ENCODE data around the gene ST6GALNAC2.
"Not testable (repeated sequence)": the region's sequence is repeated elsewhere in the genome, so short reads cannot be mapped to it uniquely, and the experiment has no call there.

The ST6GALNAC2 gene

DNA sequence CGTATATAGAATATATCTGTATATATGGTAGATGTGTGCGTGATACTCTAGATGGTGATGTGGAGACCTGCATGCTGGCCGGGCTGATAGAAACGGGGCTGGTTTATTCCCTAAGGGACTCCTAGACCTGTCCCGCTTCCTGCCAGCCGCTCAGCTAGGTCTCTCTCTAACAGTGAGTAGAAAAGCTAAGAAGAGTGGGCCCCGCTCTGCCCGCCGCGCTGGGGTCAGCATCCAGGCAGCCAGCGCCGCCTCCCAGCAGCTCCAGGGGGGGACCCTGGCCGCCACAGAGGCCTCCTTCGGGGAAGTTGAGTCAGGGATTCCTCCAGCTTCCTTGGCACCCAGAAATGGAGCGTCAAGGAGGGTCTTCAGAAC, 57.5 kb downstream of the ST6GALNAC2 start:
- Histone ChIP-seq H3K9ac (no peak overlapping the region), H3K27me3 (ENCODE audit: insufficient read depth, low read depth) (peaks cover 37% of the 10 kb centered on the region; the same call in 1 of the 2 replicates), H3K36me3 (ENCODE audit: insufficient read depth) (no peaks in the 10 kb centered on the region), H3K79me2 (ENCODE audit: insufficient read depth, low read depth) (no peaks in the 10 kb centered on the region), H3K4me3 (IDR thresholded peaks at IDR 0.05; ENCODE audit: insufficient read depth, low read depth, low read length) (no peak overlapping the region), H3K4me2 (no peak overlapping the region), H2AFZ (ENCODE audit: low read depth) (no peak overlapping the region), H3K27ac (no peak overlapping the region), H3K4me1 (ENCODE audit: low read depth, poor library complexity, severe bottlenecking) (peaks cover 4% of the 10 kb centered on the region), H4K20me1 (ENCODE audit: insufficient read depth) (no peaks in the 10 kb centered on the region)
- TF ChIP-seq, protein P1, sequence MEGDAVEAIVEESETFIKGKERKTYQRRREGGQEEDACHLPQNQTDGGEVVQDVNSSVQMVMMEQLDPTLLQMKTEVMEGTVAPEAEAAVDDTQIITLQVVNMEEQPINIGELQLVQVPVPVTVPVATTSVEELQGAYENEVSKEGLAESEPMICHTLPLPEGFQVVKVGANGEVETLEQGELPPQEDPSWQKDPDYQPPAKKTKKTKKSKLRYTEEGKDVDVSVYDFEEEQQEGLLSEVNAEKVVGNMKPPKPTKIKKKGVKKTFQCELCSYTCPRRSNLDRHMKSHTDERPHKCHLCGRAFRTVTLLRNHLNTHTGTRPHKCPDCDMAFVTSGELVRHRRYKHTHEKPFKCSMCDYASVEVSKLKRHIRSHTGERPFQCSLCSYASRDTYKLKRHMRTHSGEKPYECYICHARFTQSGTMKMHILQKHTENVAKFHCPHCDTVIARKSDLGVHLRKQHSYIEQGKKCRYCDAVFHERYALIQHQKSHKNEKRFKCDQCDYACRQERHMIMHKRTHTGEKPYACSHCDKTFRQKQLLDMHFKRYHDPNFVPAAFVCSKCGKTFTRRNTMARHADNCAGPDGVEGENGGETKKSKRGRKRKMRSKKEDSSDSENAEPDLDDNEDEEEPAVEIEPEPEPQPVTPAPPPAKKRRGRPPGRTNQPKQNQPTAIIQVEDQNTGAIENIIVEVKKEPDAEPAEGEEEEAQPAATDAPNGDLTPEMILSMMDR (conservative IDR thresholded peaks at IDR 0.05; ENCODE audit: low read depth, low read length) = no peak

DNA sequence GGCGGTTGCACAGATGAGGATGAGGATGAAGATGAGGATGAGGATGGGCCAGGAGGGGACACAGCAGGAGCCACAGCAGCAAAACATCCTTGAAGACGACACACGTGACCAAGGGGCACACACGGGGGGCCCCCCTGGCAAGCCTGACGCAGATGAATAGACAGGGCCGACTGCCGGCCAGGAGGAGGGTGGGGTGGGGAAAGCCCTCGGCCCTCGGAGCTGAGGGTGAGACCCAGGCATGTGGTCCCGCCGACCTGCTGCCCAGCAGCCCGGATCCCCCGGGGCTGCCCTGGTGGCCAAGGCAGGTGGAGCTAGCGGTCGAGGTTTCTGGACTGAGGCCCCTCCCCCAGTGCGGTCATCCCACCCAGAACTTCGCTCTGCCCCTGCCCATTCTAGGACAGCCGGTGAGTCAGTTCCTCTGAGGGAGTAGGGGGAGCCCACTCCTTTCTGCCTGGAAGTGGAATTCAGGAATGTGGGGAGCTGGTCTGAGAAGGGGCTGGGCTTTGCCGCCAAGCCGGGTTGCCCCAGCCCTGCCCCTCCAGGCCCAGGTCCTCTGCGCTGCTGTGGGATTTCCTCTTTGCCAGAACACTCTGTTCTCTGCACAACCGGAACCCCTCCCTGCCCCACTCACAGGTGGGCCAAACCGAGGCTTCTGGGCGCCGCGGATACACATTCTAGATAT, 58.1 kb downstream of the ST6GALNAC2 start:
- Histone ChIP-seq H3K36me3 (ENCODE audit: insufficient read depth) (no peaks in the 10 kb centered on the region), H2AFZ (ENCODE audit: low read depth) (no peak overlapping the region), H3K27ac (no peak overlapping the region), H3K4me1 (ENCODE audit: low read depth, poor library complexity, severe bottlenecking) (peaks cover 4% of the 10 kb centered on the region), H3K4me3 (IDR thresholded peaks at IDR 0.05; ENCODE audit: insufficient read depth, low read depth, low read length) (no peak overlapping the region), H3K4me2 (no peak overlapping the region), H3K79me2 (ENCODE audit: insufficient read depth, low read depth) (no peaks in the 10 kb centered on the region), H3K27me3 (ENCODE audit: insufficient read depth, low read depth) (peaks cover 40% of the 10 kb centered on the region; the same call in 1 of the 2 replicates), H3K9ac (no peak overlapping the region), H4K20me1 (ENCODE audit: insufficient read depth) (no peaks in the 10 kb centered on the region)
- TF ChIP-seq, protein P1 (conservative IDR thresholded peaks at IDR 0.05; ENCODE audit: low read depth, low read length) = no peak

DNA sequence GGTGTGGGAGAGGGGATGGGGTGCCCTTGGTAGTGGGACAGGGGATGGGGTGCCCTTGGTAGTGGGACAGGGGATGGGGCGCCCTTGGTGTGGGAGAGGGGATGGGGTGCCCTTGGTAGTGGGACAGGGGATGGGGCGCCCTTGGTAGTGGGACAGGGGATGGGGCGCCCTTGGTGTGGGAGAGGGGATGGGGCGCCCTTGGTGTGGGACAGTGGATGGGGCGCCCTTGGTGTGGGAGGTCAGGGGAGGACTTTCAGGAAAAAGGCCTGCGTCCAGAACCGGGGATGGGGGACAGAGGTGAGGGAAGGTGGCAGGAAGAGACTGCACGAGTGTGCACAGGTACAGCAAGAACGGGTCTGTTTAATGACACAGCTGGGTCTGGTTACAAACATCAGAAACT, 58.6 kb downstream of the ST6GALNAC2 start:
- H3K9ac ChIP-seq; H3K4me1 ChIP-seq (ENCODE audit: low read depth, poor library complexity, severe bottlenecking); H3K27ac ChIP-seq; H3K4me3 ChIP-seq (IDR thresholded peaks at IDR 0.05; ENCODE audit: insufficient read depth, low read depth, low read length); H2AFZ ChIP-seq (ENCODE audit: low read depth); H4K20me1 ChIP-seq (ENCODE audit: insufficient read depth); H3K79me2 ChIP-seq (ENCODE audit: insufficient read depth, low read depth); H3K36me3 ChIP-seq (ENCODE audit: insufficient read depth); H3K4me2 ChIP-seq: not testable (repeated sequence)
- H3K27me3 ChIP-seq (ENCODE audit: insufficient read depth, low read depth) = peaks cover 42% of the 10 kb centered on the region; the same call in 1 of the 2 replicates

DNA sequence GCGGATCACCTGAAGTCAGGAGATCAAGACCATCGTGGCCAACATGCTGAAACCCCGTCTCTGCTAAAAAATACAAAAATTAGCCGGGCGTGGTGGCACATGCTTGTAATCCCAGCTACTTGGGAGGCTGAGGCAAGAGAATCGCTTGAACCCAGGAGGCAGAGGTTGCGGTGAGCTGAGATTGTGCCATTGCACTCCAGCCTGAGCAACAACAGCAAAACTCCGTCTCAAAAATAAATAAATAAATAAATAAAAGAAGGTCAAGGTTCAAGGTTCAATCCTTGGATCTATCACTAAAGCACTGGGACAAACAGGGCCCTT, 60.2 kb downstream of the ST6GALNAC2 start:
- H3K27ac ChIP-seq; H3K4me1 ChIP-seq (ENCODE audit: low read depth, poor library complexity, severe bottlenecking); H3K4me3 ChIP-seq (IDR thresholded peaks at IDR 0.05; ENCODE audit: insufficient read depth, low read depth, low read length); H3K36me3 ChIP-seq (ENCODE audit: insufficient read depth); H3K79me2 ChIP-seq (ENCODE audit: insufficient read depth, low read depth); H3K9ac ChIP-seq; H3K4me2 ChIP-seq; H2AFZ ChIP-seq (ENCODE audit: low read depth); H4K20me1 ChIP-seq (ENCODE audit: insufficient read depth): not testable (repeated sequence)
- peaks cover 55% of the 10 kb centered on the region for H3K27me3 ChIP-seq (ENCODE audit: insufficient read depth, low read depth)

DNA sequence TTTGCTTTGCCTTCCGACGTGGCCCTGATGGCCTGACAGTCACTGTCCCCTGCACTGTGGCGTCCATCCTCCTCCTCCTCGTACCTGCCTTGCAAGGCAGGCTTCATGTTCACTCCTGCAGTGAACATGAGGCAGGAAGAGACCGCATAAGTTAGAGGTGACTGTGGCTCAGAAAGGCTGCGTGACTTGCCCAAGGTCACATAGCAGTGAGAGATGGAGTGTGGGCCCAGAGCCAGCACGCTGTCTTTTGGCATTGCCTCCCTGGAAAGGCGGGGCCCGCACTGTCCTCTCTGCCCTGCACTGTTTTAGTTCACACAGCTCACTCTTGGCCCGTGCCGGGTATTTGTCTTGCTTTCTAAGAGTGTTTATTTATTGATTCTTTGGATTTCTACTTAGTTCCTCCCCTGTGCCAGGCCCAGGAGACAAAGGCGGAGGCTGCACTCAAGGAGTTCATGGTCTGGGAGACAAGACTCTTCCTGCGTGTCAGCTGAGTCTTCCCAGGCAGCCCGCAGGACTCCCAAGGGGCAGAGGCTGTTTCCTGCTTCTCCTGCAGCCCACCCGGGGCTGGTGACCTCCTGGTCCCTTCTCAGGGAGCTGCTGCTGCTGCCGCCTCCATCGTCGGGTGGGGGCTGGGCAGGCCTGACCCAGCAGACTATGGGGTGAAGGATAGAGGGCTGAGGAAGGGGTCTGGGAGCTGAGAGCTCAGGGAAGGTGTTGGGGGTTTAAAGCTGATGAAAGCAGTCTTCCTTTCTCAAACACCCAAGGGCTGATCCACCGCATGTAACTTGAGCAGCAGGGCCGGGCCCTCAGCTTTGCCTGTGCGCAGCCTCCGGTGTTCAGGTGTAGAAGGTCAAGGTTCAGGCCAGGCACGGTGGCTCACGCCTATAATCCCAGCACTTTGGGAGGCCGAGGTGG, 60.8 kb downstream of the ST6GALNAC2 start:
- Histone ChIP-seq H3K27me3 (ENCODE audit: insufficient read depth, low read depth) (peaks cover 55% of the 10 kb centered on the region), H3K4me2 (no peak overlapping the region), H3K4me3 (IDR thresholded peaks at IDR 0.05; ENCODE audit: insufficient read depth, low read depth, low read length) (no peak overlapping the region), H4K20me1 (ENCODE audit: insufficient read depth) (no peaks in the 10 kb centered on the region), H3K4me1 (ENCODE audit: low read depth, poor library complexity, severe bottlenecking) (peaks cover 4% of the 10 kb centered on the region), H2AFZ (ENCODE audit: low read depth) (no peak overlapping the region), H3K79me2 (ENCODE audit: insufficient read depth, low read depth) (no peaks in the 10 kb centered on the region), H3K36me3 (ENCODE audit: insufficient read depth) (no peaks in the 10 kb centered on the region), H3K27ac (no peak overlapping the region), H3K9ac (no peak overlapping the region)
- TF ChIP-seq, protein P1 (conservative IDR thresholded peaks at IDR 0.05; ENCODE audit: low read depth, low read length) = no peak
